Liver (tissue), 3 donors: ENCODE measurements around the gene MCM6.
"Not testable (repeated sequence)": the region's sequence is repeated elsewhere in the genome, so short reads cannot be mapped to it uniquely, and the experiment has no call there.

Experiments used
- ATF3 ChIP-seq: IDR thresholded peaks from 2 replicates; pipeline ENCODE4 v1.6.1; 2016; ENCODE audit warnings: antibody characterized with exemption
- EGR1 ChIP-seq, 2 donors: IDR thresholded peaks; 2 replicates each; pipeline ENCODE4 v1.6.1; 2016 to 2018; ENCODE audit warnings: antibody characterized with exemption in 2 of 2, low read depth in 2 of 2
- FOXA1 ChIP-seq: IDR thresholded peaks from 2 replicates; pipeline ENCODE4 v1.6.1; 2016; ENCODE audit warnings: antibody characterized with exemption
- GABPA ChIP-seq, 2 donors: IDR thresholded peaks in 1 of 2; conservative IDR thresholded peaks in 1 of 2; 2 replicates each; pipeline ENCODE4 v1.6.1; 2016; ENCODE audit warnings: antibody characterized with exemption in 2 of 2, mild to moderate bottlenecking in 1 of 2, moderate library complexity in 1 of 2
- HNF4G ChIP-seq: IDR thresholded peaks from 2 replicates; pipeline ENCODE4 v1.6.1; 2016; ENCODE audit warnings: antibody characterized with exemption
- JUND ChIP-seq, 2 donors: IDR thresholded peaks; 2 replicates each; pipeline ENCODE4 v1.6.1; 2016; ENCODE audit warnings: antibody characterized with exemption in 2 of 2
- RAD21 ChIP-seq, 2 donors: IDR thresholded peaks; 2 replicates each; pipeline ENCODE4 v1.6.1; 2016; ENCODE audit warnings: antibody characterized with exemption in 2 of 2, mild to moderate bottlenecking in 2 of 2
- REST ChIP-seq: IDR thresholded peaks from 2 replicates; pipeline ENCODE4 v1.6.1; 2016; ENCODE audit warnings: antibody characterized with exemption, mild to moderate bottlenecking
- RXRA ChIP-seq, 2 donors: IDR thresholded peaks; 2 replicates each; pipeline ENCODE4 v1.6.1; 2017 to 2018; ENCODE audit warnings: antibody characterized with exemption in 2 of 2, mild to moderate bottlenecking in 1 of 2
- TAF1 ChIP-seq: conservative IDR thresholded peaks from 2 replicates; pipeline ENCODE4 v1.6.1; 2016; ENCODE audit warnings: antibody characterized with exemption, mild to moderate bottlenecking
- YY1 ChIP-seq: IDR thresholded peaks from 2 replicates; pipeline ENCODE4 v1.6.1; 2016; ENCODE audit warnings: antibody characterized with exemption, mild to moderate bottlenecking
- TF ChIP-seq, protein P1 (sequence below): fragments of 150-350 bp; IDR thresholded peaks from 2 replicates; pipeline ENCODE4 v1.5.1; 2017; ENCODE audit warnings: improper control_type of control experiment, low read depth, low read length; ENCODE audit not compliant: missing input control
- TF ChIP-seq, protein P2 (sequence below): IDR thresholded peaks from 2 replicates; pipeline ENCODE4 v1.6.1; 2016; ENCODE audit warnings: antibody characterized with exemption
- TF ChIP-seq, protein P3 (sequence below): IDR thresholded peaks from 2 replicates; pipeline ENCODE4 v1.6.1; 2016; ENCODE audit warnings: antibody characterized with exemption
- donor health status: healthy.
- donor health status: healthy.

- TF ChIP-seq, protein P1, sequence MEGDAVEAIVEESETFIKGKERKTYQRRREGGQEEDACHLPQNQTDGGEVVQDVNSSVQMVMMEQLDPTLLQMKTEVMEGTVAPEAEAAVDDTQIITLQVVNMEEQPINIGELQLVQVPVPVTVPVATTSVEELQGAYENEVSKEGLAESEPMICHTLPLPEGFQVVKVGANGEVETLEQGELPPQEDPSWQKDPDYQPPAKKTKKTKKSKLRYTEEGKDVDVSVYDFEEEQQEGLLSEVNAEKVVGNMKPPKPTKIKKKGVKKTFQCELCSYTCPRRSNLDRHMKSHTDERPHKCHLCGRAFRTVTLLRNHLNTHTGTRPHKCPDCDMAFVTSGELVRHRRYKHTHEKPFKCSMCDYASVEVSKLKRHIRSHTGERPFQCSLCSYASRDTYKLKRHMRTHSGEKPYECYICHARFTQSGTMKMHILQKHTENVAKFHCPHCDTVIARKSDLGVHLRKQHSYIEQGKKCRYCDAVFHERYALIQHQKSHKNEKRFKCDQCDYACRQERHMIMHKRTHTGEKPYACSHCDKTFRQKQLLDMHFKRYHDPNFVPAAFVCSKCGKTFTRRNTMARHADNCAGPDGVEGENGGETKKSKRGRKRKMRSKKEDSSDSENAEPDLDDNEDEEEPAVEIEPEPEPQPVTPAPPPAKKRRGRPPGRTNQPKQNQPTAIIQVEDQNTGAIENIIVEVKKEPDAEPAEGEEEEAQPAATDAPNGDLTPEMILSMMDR = not testable (repeated sequence)
- TF ChIP-seq, protein P2, sequence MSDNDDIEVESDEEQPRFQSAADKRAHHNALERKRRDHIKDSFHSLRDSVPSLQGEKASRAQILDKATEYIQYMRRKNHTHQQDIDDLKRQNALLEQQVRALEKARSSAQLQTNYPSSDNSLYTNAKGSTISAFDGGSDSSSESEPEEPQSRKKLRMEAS = not testable (repeated sequence)
- TF ChIP-seq FOXA1; GABPA (IDR thresholded peaks at IDR 0.05 in 1 of 2, conservative IDR thresholded peaks at IDR 0.05 in 1 of 2); RAD21 (IDR thresholded peaks at IDR 0.05); HNF4G; JUND (IDR thresholded peaks at IDR 0.05); TAF1; YY1; RXRA (IDR thresholded peaks at IDR 0.05); REST; EGR1 (IDR thresholded peaks at IDR 0.05; ENCODE audit: low read depth in 2 of 2); ATF3: not testable (repeated sequence)
- TF ChIP-seq, protein P3, sequence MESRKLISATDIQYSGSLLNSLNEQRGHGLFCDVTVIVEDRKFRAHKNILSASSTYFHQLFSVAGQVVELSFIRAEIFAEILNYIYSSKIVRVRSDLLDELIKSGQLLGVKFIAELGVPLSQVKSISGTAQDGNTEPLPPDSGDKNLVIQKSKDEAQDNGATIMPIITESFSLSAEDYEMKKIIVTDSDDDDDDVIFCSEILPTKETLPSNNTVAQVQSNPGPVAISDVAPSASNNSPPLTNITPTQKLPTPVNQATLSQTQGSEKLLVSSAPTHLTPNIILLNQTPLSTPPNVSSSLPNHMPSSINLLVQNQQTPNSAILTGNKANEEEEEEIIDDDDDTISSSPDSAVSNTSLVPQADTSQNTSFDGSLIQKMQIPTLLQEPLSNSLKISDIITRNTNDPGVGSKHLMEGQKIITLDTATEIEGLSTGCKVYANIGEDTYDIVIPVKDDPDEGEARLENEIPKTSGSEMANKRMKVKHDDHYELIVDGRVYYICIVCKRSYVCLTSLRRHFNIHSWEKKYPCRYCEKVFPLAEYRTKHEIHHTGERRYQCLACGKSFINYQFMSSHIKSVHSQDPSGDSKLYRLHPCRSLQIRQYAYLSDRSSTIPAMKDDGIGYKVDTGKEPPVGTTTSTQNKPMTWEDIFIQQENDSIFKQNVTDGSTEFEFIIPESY = not testable (repeated sequence)
Measured at GRCh38 chr2:135795641-135796040, 80.6 kb downstream of the MCM6 start.
